GM20000 (cell line): ENCODE measurements around the gene TNK1.

Source experiments
- DNase-seq: peaks from one replicate; pipeline ENCODE4 v3.0.0; 2012; ENCODE audit warnings: low spot score
- TF ChIP-seq, protein P1 (sequence below): IDR thresholded peaks from 2 replicates; pipeline ENCODE4 v1.5.1; 2012; ENCODE audit warnings: mild to moderate bottlenecking, control low read depth; ENCODE audit errors: extremely low read depth, missing control alignments

The TNK1 gene

GRCh38 chr17:7352503-7352889 lies 28.4 kb upstream of the TNK1 start:
- no peak for DNase-seq
- TF ChIP-seq, protein P1, sequence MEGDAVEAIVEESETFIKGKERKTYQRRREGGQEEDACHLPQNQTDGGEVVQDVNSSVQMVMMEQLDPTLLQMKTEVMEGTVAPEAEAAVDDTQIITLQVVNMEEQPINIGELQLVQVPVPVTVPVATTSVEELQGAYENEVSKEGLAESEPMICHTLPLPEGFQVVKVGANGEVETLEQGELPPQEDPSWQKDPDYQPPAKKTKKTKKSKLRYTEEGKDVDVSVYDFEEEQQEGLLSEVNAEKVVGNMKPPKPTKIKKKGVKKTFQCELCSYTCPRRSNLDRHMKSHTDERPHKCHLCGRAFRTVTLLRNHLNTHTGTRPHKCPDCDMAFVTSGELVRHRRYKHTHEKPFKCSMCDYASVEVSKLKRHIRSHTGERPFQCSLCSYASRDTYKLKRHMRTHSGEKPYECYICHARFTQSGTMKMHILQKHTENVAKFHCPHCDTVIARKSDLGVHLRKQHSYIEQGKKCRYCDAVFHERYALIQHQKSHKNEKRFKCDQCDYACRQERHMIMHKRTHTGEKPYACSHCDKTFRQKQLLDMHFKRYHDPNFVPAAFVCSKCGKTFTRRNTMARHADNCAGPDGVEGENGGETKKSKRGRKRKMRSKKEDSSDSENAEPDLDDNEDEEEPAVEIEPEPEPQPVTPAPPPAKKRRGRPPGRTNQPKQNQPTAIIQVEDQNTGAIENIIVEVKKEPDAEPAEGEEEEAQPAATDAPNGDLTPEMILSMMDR, result no peak

- no peak for DNase-seq
- TF ChIP-seq, protein P1, result no peak
Observed at GRCh38 chr17:7352910-7353635, 27.8 kb upstream of the TNK1 start.

GRCh38 chr17:7354262-7354843 lies 26.5 kb upstream of the TNK1 start:
- TF ChIP-seq, protein P1, result no peak
- DNase-seq, result peak; percentile 42

DNA sequence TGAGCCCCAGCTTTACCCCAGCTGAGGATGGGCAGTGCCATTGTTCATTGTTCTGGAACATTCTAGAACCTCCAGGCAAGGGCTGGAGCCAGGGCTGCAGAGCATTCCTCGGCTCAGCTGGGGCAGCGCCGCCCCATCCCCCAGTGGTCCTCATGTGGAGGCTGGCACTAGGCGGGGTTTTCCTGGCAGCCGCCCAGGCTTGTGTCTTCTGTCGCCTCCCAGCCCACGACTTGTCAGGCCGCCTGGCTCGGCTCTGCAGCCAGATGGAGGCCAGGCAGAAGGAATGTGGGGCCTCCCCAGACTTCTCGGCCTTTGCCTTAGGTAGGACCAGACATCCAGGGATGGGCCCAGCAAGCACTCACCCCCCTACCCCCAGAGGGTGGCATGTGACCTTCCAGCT lies 25.8 kb upstream of the TNK1 start, which contains the start of gene TMEM95:
Gene TMEM95, plus strand, starts transcription at position 104 of the 400 bp plus-strand sequence. Its CDS starts 49 bp downstream, at position 153.
- TF ChIP-seq, protein P1, result no peak
- no peak for DNase-seq

GRCh38 chr17:7355573-7355972 lies 25.3 kb upstream of the TNK1 start:
- DNase-seq, result no peak
- TF ChIP-seq, protein P1, result no peak

DNA sequence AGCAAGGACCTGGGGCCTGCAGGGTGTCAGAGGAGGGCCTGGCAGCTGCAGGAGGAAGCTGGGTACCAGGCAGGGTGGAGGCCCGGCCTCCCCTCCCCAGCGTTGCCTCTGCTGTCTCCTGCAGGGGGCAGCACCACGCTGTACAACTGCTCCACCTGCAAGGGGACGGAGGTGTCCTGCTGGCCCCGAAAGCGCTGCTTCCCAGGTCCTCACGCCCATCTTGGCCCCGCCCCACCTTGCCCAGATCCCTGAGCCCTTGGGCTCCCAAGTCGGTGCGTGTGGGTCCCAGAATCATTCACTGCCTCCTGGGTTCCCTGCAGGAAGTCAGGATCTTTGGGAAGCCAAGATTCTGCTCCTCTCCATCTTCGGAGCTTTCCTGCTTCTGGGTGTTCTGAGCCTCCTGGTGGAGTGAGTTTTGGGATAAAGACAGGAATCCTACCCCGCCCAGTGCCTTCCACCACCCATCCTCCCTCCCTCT lies 24.8 kb upstream of the TNK1 start:
- peak; percentile 86 for DNase-seq
- TF ChIP-seq, protein P1, result peak; percentile 98

- DNase-seq, result no peak
Observed at GRCh38 chr17:7356756-7357155, 24.1 kb upstream of the TNK1 start.

More at GRCh38 chr17:7356756-7357155, 24.1 kb upstream of the TNK1 start:
- TF ChIP-seq, protein P1, result no peak
